B cell (primary cell): Measurements from ENCODE around the gene CDKAL1. TPM values are rescaled to one million over a fixed set of nuclear protein-coding genes. Genes with fewer than 3 reads are reported as not detected.

Experiments
- ATAC-seq: fragments of 200-7000 bp; cut with Tn5 transposase; one replicate; pipeline ENCODE4 v1.10.0; 2021; ENCODE audit warnings: low read depth, mild to moderate bottlenecking, moderate number of reproducible peaks, moderate library complexity
- CTCF ChIA-PET: fragments of 350-600 bp; sonication (Branson Sonifier 250); formaldehyde crosslinking; loops from one replicate; lab custom pipeline; 2021; ENCODE audit warnings: antibody characterized with exemption, inconsistent platforms; lab: Charles Lee
- POLR2A ChIA-PET: fragments of 350-600 bp; sonication (Branson Sonifier 250); formaldehyde crosslinking; loops from one replicate; lab custom pipeline; 2021; ENCODE audit warnings: antibody characterized with exemption; lab: Charles Lee
- DNase-seq: peaks from one replicate; pipeline ENCODE4 v3.0.0; 2013
- H2AFZ ChIP-seq: 2 replicates; pipeline ENCODE4 v1.6.1; 2012; ENCODE audit warnings: mild to moderate bottlenecking, low read depth, low read length; ENCODE audit not compliant: insufficient read depth, poor library complexity, severe bottlenecking
- H3K27ac ChIP-seq, 2 donors: 1 replicate in 1 of 2; 2 replicates in 1 of 2; pipeline ENCODE4 v1.5.1; 2012 to 2013; ENCODE audit warnings: low read length in 2 of 2, mild to moderate bottlenecking in 2 of 2, moderate library complexity in 1 of 2
- H3K27me3 ChIP-seq, 4 experiments: fragments of 200-600 bp in 1 of 4; sonication (generic) in 1 of 4; replicated peaks in 1 of 4; 1 replicate in 2 of 4; 2 replicates in 2 of 4; pipeline versions ENCODE4 v1.6.1 to v1.7.0; 2013 to 2016; ENCODE audit warnings: low read length in 3 of 4, mild to moderate bottlenecking in 2 of 4, mixed read lengths in 1 of 4, moderate library complexity in 1 of 4; ENCODE audit not compliant: insufficient read depth in 4 of 4, control insufficient read depth in 3 of 4; ENCODE audit errors: control extremely low read depth in 1 of 4
- H3K36me3 ChIP-seq, 2 experiments: replicated peaks in 1 of 2; 1 replicate in 1 of 2; 2 replicates in 1 of 2; pipeline versions ENCODE4 v1.6.1 to v1.7.1; 2013; ENCODE audit warnings: low read length in 1 of 2; ENCODE audit not compliant: insufficient read depth in 2 of 2, control insufficient read depth in 1 of 2; ENCODE audit errors: control extremely low read depth in 1 of 2, extremely low read depth in 1 of 2
- H3K4me1 ChIP-seq, 2 donors: fragments of 200-600 bp in 1 of 2; sonication (generic) in 1 of 2; 1 replicate in 1 of 2; 2 replicates in 1 of 2; pipeline versions ENCODE4 v1.5.1 to v1.6.1; 2013 to 2017; ENCODE audit warnings: low read length in 2 of 2; ENCODE audit not compliant: control insufficient read depth in 2 of 2, insufficient read depth in 2 of 2
- H3K4me2 ChIP-seq: replicated peaks from 2 replicates; pipeline ENCODE3; 2012; ENCODE audit warnings: mild to moderate bottlenecking, low read depth, low read length; ENCODE audit not compliant: poor library complexity, severe bottlenecking
- H3K4me3 ChIP-seq, 5 experiments: fragments of 200-600 bp in 1 of 5; sonication (generic) in 1 of 5; 1 replicate in 3 of 5; 2 replicates in 2 of 5; pipeline versions ENCODE4 v1.5.1 to v1.7.0; 2011 to 2016; ENCODE audit warnings: low read length in 4 of 5, mild to moderate bottlenecking in 4 of 5, low read depth in 2 of 5, control low read depth in 1 of 5, moderate library complexity in 1 of 5; ENCODE audit not compliant: insufficient read depth in 1 of 5; ENCODE audit errors: control extremely low read depth in 1 of 5, extremely low read depth in 1 of 5
- H3K79me2 ChIP-seq: fragments of 200-600 bp; sonication (generic); one replicate; pipeline ENCODE4 v1.6.0; 2016; ENCODE audit warnings: low read length; ENCODE audit not compliant: control insufficient read depth, insufficient read depth
- H3K9ac ChIP-seq: fragments of 200-600 bp; sonication (generic); 2 replicates; pipeline ENCODE4 v1.6.1; 2017; ENCODE audit warnings: mild to moderate bottlenecking, low read length, moderate library complexity
- H3K9me3 ChIP-seq, 3 donors: one replicate each; pipeline versions ENCODE4 v1.6.1 to v1.7.1; 2013; ENCODE audit warnings: low read length in 2 of 3; ENCODE audit not compliant: control insufficient read depth in 2 of 3, insufficient read depth in 1 of 3; ENCODE audit errors: control extremely low read depth in 1 of 3
- H4K20me1 ChIP-seq: 2 replicates; pipeline ENCODE4 v1.6.0; 2012; ENCODE audit warnings: mild to moderate bottlenecking, low read length; ENCODE audit not compliant: insufficient read depth, control insufficient read depth, poor library complexity, severe bottlenecking
- H3K27ac Mint-ChIP-seq: one replicate; pipeline ENCODE4 v1.8.0; 2021; ENCODE audit warnings: mixed read lengths
- H3K27me3 Mint-ChIP-seq: one replicate; pipeline ENCODE4 v1.8.0; 2021; ENCODE audit warnings: mixed read lengths
- H3K4me1 Mint-ChIP-seq: one replicate; pipeline ENCODE4 v1.8.0; 2021; ENCODE audit warnings: mixed read lengths
- H3K4me3 Mint-ChIP-seq: one replicate; pipeline ENCODE4 v1.8.0; 2021; ENCODE audit warnings: mixed read lengths
- H3K9me3 Mint-ChIP-seq: one replicate; pipeline ENCODE4 v1.8.0; 2022; ENCODE audit warnings: mixed read lengths; ENCODE audit not compliant: insufficient read depth
- EZH2 ChIP-seq: IDR thresholded peaks from 2 replicates; pipeline ENCODE4 v1.6.1; 2012; ENCODE audit warnings: borderline replicate concordance, low read depth, mild to moderate bottlenecking, moderate library complexity, low read length; ENCODE audit not compliant: insufficient read depth, poor library complexity, severe bottlenecking
- WGBS: methylation state at CpG from one replicate; pipeline ENCODE4 v1.1.5; 2013; ENCODE audit warnings: missing lambda C conversion rate; ENCODE audit not compliant: insufficient coverage; 5-methylcytosine and 5-hydroxymethylcytosine counted together
- intact Hi-C: fragments of 100-400 bp; cut with micrococcal nuclease; formaldehyde crosslinking; loops from one replicate; pipeline ENCODE4 v1.10.0; 2022
- polyA plus RNA-seq: library from polyadenylated mRNA; depleted of rRNA; stranded (reverse); fragments of >200 nt; gene quantifications from 2 replicates; pipeline ENCODE4 v1.2.3, GENCODE V29; 2012
- total RNA-seq, 2 donors: library from RNA; stranded (reverse); fragments of 120-200 nt in 1 of 2; gene quantifications; 1 replicate in 1 of 2; 2 replicates in 1 of 2; pipeline versions ENCODE4 v1.2.3 to v1.2.4, GENCODE V29; 2013 to 2022
- TF ChIP-seq, protein P1 (sequence below): fragments of 200-600 bp; IDR thresholded peaks from one replicate; pipeline ENCODE4 v1.8.0; 2022; ENCODE audit warnings: antibody characterized with exemption, mild to moderate bottlenecking

The CDKAL1 gene
- total and polyA plus RNA-seq, 2 donors (not counting 1 experiment from before 2014, with no cell fraction given): 6.1 to 33.3 TPM

DNA sequence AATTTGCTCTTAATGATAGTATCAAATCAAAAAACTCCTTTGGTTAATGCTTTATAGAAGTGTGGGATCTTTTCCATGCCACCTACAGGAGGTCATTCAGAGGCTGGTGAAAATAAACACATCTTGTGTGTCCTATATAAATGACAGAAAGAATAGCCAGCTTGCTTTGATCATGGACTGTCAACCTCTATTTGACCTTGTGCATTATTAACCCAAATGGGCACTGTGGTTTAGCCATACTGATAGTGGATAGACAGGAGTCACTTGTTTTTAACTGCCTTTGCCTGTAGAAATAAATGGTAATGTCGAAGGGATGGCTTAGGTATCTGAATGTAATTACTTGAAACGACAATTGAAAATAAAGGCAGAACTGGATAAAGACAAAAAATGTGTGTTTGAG lies 123.8 kb downstream of the CDKAL1 start:
- WGBS: no CpG with 5 or more reads among the region's 2 CpGs
- ChIA-PET CTCF (no interaction called here), POLR2A (no interaction called here)
- peaks cover 18% of the 10 kb centered on the region for H3K4me1 Mint-ChIP-seq
- Histone ChIP-seq H3K4me1 (no peaks in the 10 kb centered on the region), H3K27ac (no peak overlapping the region), H3K4me2 (no peak overlapping the region), H3K36me3 (peaks cover 0 to 3% of the 10 kb centered on the region in 2 experiments), H3K79me2 (peaks cover 18% of the 10 kb centered on the region), H3K4me3 (no peak overlapping the region), H2AFZ (no peak overlapping the region), H4K20me1 (peaks cover 15% of the 10 kb centered on the region), H3K9ac (no peak overlapping the region), H3K27me3 (no peaks in the 10 kb centered on the region), H3K9me3 (no peaks in the 10 kb centered on the region)
- H3K4me3 Mint-ChIP-seq: no peak overlapping the region
- intact Hi-C loops: no loop called here
- no peak for ATAC-seq
- no peak for DNase-seq
- no peaks in the 10 kb centered on the region for H3K9me3 Mint-ChIP-seq
- H3K27me3 Mint-ChIP-seq: no peaks in the 10 kb centered on the region
- H3K27ac Mint-ChIP-seq: no peak overlapping the region
- TF ChIP-seq, protein P1, sequence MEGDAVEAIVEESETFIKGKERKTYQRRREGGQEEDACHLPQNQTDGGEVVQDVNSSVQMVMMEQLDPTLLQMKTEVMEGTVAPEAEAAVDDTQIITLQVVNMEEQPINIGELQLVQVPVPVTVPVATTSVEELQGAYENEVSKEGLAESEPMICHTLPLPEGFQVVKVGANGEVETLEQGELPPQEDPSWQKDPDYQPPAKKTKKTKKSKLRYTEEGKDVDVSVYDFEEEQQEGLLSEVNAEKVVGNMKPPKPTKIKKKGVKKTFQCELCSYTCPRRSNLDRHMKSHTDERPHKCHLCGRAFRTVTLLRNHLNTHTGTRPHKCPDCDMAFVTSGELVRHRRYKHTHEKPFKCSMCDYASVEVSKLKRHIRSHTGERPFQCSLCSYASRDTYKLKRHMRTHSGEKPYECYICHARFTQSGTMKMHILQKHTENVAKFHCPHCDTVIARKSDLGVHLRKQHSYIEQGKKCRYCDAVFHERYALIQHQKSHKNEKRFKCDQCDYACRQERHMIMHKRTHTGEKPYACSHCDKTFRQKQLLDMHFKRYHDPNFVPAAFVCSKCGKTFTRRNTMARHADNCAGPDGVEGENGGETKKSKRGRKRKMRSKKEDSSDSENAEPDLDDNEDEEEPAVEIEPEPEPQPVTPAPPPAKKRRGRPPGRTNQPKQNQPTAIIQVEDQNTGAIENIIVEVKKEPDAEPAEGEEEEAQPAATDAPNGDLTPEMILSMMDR: no peak
- TF ChIP-seq EZH2: no peak

DNA sequence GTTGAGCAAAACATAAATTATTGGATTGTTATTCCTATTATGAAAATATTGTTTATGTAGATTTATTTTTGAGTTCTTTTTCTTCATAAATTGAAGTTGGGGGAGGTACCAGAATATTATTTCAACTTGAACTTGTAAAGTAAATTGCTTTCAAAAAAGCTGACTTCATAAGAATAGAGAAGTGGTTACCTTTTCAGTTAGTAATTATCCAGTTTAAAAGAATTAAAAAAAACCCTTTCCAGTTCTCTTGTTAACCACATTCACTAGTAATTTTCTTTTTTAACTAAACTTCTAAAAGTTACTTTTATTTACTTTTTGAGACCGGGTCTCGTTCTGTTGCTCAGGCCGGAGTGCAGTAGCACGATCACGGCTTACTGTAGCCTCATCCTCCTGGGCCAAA lies 124.3 kb downstream of the CDKAL1 start:
- CTCF ChIA-PET: no interaction called here
- Histone ChIP-seq H3K4me1 (no peaks in the 10 kb centered on the region), H3K36me3 (no peaks in the 10 kb centered on the region), H2AFZ (no peak overlapping the region), H4K20me1 (peaks cover 15% of the 10 kb centered on the region), H3K4me2 (no peak overlapping the region), H3K27me3 (no peaks in the 10 kb centered on the region), H3K9ac (no peak overlapping the region), H3K27ac (no peak overlapping the region), H3K79me2 (peaks cover 14% of the 10 kb centered on the region), H3K9me3 (no peaks in the 10 kb centered on the region), H3K4me3 (no peak overlapping the region)
- no peak for DNase-seq
- no peak overlapping the region for H3K4me3 Mint-ChIP-seq
- peaks cover 18% of the 10 kb centered on the region for H3K4me1 Mint-ChIP-seq
- WGBS: 100% methylated on average over 5 of the region's 5 CpGs
- TF ChIP-seq EZH2: no peak
- TF ChIP-seq, protein P1: no peak
- no peaks in the 10 kb centered on the region for H3K27me3 Mint-ChIP-seq
- intact Hi-C loops: no loop called here
- POLR2A ChIA-PET: no interaction called here
- H3K27ac Mint-ChIP-seq: no peak overlapping the region
- no peak for ATAC-seq
- H3K9me3 Mint-ChIP-seq: no peaks in the 10 kb centered on the region
